Neutrophil (primary cell): ENCODE measurements around the gene ZDHHC11B.
"Not testable (repeated sequence)": the region's sequence is repeated elsewhere in the genome, so short reads cannot be mapped to it uniquely, and the experiment has no call there.

Experiments used
- H3K27ac ChIP-seq: fragments of 200-600 bp; sonication (generic); 2 replicates; pipeline ENCODE4 v1.5.1; 2016; ENCODE audit warnings: mild to moderate bottlenecking, moderate library complexity
- H3K27me3 ChIP-seq: fragments of 200-600 bp; sonication (generic); 2 replicates; pipeline ENCODE4 v1.6.0; 2016; ENCODE audit warnings: mild to moderate bottlenecking
- H3K36me3 ChIP-seq: fragments of 200-600 bp; sonication (generic); 2 replicates; pipeline ENCODE4 v1.5.1; 2017
- H3K4me1 ChIP-seq, 2 experiments: fragments of 200-600 bp in 1 of 2; sonication (generic) in 1 of 2; 1 replicate in 1 of 2; 2 replicates in 1 of 2; pipeline versions ENCODE4 v1.5.1 to v1.6.1; 2013 to 2016; ENCODE audit warnings: low read depth in 1 of 2, low read length in 1 of 2, mild to moderate bottlenecking in 1 of 2, moderate library complexity in 1 of 2; ENCODE audit not compliant: control insufficient read depth in 1 of 2, insufficient read depth in 1 of 2
- H3K4me3 ChIP-seq, 2 experiments: fragments of 200-600 bp in 1 of 2; sonication (generic) in 1 of 2; 1 replicate in 1 of 2; 2 replicates in 1 of 2; pipeline ENCODE4 v1.5.1; 2013 to 2016; ENCODE audit warnings: low read depth in 1 of 2, low read length in 1 of 2, mild to moderate bottlenecking in 1 of 2, moderate library complexity in 1 of 2
- H3K9me3 ChIP-seq: fragments of 200-600 bp; sonication (generic); 2 replicates; pipeline ENCODE4 v1.5.1; 2016

ZDHHC11B gene

DNA sequence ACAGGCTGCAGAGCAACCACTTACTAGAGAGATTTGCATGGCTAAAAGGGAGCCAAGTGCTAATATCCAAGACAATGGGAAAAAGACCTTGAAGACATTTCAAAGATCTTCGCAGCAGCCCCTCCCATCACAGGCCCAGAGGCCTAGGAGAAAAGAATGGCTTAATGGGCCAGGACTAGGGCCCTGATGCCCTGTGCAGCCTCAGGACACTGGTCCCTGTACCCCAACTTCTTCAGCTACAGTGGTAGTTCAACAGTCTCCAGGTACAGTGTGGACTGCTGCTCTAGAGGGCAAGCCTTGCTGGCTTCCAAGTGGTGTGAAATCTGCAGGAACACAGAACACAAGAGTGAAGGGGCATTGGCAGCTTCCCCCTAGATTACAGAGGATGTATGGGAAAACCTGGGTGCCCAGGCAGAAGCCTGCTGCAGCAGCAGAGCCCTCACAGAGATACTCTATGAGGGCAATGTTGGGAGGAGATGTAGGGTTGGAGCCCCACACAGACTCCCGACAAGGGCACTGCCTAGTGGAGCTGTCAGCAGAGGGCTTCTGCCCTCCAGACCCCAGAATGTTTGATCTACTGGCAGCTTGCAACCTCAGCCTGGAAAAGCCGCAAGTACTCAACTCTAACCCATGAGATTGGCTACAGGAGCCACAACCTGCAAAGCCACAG, 75.5 kb downstream of the ZDHHC11B start:
- Histone ChIP-seq H3K27me3 (peaks cover 46% of the 10 kb centered on the region), H3K4me1 (peaks cover 5 to 16% of the 10 kb centered on the region in 2 experiments)
- H3K4me3 ChIP-seq, H3K36me3 ChIP-seq, H3K27ac ChIP-seq, H3K9me3 ChIP-seq: not testable (repeated sequence)

DNA sequence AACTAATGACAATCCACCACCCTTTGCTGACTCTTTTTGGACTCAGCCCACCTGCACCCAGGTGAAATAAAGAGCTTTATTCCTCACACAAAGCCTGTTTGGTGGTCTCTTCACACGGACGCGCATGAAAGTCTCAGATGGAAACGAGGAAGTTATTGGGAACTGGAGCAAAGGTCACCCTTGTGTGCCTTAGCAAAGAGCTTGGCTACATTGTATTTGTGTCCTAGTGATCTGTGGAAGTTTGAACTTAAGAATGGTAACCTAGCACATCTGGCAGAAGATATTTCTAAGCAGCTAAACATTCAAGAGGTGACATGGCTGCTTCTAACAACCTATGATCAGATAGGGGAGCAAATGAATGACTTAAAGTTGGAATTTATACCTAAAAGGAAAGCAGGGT, 76.2 kb downstream of the ZDHHC11B start:
- H3K4me3 ChIP-seq, H3K9me3 ChIP-seq, H3K36me3 ChIP-seq, H3K27ac ChIP-seq: not testable (repeated sequence)
- H3K27me3 ChIP-seq, result peaks cover 50% of the 10 kb centered on the region
- peaks cover 5 to 16% of the 10 kb centered on the region in 2 experiments for H3K4me1 ChIP-seq

DNA sequence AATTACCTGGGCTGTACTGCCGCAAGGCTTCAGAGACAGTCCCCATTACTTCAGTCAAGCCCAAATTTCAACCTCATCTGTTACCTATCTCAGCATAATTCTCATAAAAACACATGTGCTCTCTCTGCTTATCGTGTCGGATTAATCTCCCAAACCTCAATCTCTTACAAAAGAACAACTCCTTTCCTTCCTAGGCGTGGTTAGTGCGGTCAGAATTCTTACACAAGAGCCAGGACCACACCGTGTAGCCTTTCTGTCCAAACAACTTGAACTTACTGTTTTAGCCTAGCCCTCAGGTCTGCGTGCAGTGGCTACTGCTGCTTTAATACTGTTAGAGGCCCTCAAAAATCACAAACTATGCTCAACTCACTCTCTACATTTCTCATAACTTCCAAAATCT, 78.4 kb downstream of the ZDHHC11B start:
- not testable (repeated sequence) for H3K9me3 ChIP-seq, H3K36me3 ChIP-seq
- H3K27ac ChIP-seq, result peak overlapping the region; percentile 53
- peaks cover 60% of the 10 kb centered on the region for H3K27me3 ChIP-seq
- H3K4me3 ChIP-seq, result peak overlapping the region in 1 of 2 experiments; percentile 35
- H3K4me1 ChIP-seq, result peaks cover 5 to 16% of the 10 kb centered on the region in 2 experiments

DNA sequence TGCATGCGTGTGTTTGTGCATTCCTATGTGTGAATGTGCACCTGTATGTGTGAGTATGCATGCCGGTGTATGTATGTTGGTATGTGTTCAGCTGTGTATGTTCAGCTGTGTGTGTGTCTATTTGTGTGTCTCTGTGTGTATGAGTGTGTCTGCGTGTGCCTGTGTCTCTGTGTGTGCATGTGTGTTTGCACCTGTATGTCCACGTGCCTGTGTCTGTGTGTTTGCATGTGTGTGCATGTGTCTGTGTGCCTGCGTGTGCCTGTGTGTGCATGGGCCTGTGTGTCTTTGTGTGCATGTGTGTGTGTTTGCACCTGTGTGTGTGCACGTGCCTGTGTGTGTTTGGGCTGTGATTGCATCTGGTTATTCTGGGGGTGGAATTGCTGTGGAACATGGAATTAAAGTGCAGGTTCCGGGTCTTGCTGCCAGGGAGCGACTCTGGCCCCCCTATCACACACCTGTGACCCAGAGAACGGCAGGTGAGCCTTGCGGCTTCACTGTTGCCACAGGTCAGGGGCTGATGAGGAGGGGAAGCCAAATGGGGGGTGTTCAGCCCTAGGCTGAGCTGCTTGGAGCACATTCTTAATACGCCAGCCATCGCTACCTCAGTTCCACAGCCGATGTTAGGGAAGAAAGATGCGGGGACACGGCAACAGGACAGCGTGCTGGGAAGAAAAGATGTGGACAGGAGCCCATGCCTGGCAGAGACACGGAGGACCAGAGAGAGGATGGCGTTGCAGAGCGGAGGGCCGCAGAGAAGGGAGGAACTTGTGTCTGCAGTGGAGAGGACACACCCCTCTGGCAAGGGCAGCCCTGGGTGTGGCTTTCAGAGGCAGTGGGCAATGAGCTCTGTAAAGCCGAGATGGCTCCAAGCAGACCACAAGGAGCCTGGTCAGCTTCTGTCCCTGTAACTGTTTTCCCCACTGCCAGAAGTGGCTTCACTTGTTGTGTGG, 87.5 kb downstream of the ZDHHC11B start:
- H3K27me3 ChIP-seq, result peaks cover 66% of the 10 kb centered on the region
- H3K9me3 ChIP-seq, H3K36me3 ChIP-seq, H3K4me3 ChIP-seq, H3K4me1 ChIP-seq, H3K27ac ChIP-seq: not testable (repeated sequence)

DNA sequence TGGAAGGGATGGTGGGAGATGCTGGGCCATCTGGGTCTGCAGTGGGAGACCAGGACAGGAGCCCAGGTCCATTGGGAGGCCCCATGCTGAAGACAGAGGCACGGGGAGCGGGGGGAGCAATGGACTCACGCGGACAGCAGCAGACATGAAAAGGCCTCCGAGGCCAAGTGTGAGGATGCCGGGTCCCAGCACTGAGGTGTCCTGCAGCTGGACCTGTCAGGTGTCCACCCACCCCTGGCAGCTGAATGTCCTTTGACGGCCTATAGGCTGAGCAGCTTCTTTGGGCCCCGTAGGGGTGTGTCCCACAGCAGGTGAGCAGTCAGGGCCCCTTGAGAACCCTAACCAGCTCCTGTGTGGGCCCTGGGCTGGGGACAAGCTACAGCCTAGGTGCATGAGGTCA, 88.3 kb downstream of the ZDHHC11B start:
- H3K4me3 ChIP-seq, H3K4me1 ChIP-seq, H3K27ac ChIP-seq, H3K9me3 ChIP-seq, H3K36me3 ChIP-seq: not testable (repeated sequence)
- H3K27me3 ChIP-seq, result peaks cover 64% of the 10 kb centered on the region

GRCh38 chr5:695475-695874, 89.1 kb downstream of the ZDHHC11B start:
- not testable (repeated sequence) for H3K4me1 ChIP-seq, H3K4me3 ChIP-seq, H3K9me3 ChIP-seq, H3K36me3 ChIP-seq, H3K27ac ChIP-seq
- peaks cover 58% of the 10 kb centered on the region for H3K27me3 ChIP-seq

DNA sequence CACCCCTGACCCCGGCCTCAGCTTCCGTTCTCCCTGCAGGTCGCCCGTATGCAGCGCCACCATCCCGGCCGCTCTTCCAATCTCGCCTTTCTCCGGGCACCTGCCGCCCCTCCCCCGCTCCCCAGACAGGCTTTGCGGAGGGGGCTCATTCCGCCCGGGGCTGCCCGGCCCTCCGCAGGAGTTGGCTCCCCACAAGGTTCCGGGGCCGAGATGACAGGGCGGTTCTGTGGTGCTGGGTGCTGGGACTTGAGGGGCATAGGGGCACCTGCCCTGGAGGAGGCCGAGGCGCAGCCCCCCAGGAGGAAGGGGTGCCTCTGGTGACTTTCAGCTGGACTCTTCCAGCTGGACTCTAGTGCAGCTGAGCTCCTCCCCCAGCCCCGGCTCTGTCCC, 90.5 kb downstream of the ZDHHC11B start:
- H3K27ac ChIP-seq, H3K36me3 ChIP-seq, H3K9me3 ChIP-seq, H3K4me1 ChIP-seq: not testable (repeated sequence)
- Histone ChIP-seq H3K4me3 (peak overlapping the region in 1 of 2 experiments; percentile 57), H3K27me3 (peaks cover 47% of the 10 kb centered on the region)

DNA sequence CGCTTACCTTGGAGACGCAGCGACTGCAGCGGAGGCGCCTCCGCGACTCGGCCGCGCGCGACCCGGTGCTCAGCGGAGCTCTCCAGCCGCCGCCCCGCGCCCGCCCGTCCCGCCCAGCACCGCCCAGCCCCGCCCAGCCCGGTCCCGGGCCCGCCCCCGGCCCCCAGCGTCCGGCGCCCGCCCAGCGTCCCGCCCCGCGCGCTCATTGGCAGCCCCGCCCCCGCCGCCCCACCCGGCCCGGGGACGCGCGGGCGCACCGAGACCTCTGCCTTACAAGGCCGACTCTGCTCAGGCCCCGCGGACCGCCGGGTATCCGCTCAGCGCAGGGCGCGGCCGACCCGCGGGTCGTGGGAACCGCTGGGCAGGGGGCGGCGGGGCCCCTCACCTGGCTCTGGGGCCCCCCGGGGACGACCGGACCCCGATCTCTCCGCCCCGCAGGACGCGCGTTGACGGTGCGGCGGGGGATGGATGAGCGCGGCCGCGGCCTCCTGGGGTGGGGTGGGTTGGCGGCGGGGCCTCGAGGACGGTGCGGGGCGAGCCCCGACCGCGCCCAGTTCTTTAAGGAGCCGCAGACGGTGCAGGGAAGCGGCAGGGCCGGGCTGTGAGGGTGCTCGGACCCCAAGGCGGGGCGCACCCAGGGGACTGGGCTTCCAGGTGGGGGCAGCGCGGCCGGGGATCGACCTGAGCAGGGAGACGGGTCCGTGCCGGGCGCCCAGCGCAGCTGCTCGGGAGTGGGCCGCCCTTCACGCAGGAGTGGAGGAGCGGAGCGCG, 91.1 kb downstream of the ZDHHC11B start, which contains the start of gene TPPP:
Gene TPPP (minus strand): TSS at position 82 of the 771 bp plus-strand sequence. CDS start 15,292 bp downstream, outside the sequence.
- not testable (repeated sequence) for H3K9me3 ChIP-seq, H3K4me1 ChIP-seq, H3K36me3 ChIP-seq
- peak within 1 kb of the TSS; percentile 34 to 57 for H3K4me3 ChIP-seq
- peak within 1 kb of the TSS; percentile 43 for H3K27ac ChIP-seq
- H3K27me3 ChIP-seq, result peaks cover 41% of the 10 kb centered on the region

DNA sequence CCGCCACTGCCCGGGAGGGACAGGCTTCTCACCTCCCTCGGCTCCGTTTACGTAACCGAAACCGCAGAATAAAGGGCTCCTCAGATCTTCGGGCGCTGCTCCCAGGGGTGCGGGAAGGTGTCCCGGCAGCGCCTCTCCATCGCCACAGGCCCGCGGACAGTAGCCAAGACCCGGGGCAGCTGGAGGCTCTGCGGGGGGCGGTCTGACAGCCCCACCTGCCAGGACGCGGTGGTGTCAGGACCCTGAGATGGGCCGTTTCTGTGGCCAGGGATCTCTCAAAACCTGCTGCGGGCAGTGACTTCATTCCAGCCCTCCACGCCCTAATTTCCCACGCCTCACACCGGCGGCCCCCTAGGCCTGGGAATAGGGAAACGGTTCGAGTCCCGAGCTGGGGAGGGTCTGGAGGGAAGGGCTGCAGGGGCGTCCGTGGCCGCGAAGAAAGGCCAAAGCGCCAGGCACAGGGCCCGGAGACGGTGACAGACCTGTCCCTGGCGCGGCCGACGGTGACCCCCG, 91.9 kb downstream of the ZDHHC11B start:
- H3K9me3 ChIP-seq, H3K36me3 ChIP-seq, H3K4me1 ChIP-seq, H3K27ac ChIP-seq: not testable (repeated sequence)
- H3K27me3 ChIP-seq, result peaks cover 36% of the 10 kb centered on the region
- peak overlapping the region; percentile 34 to 56 for H3K4me3 ChIP-seq
